Stomach (tissue), 9 donors: ENCODE results near the gene FER1L5. TPM values are rescaled to one million over a fixed set of nuclear protein-coding genes. Genes with fewer than 3 reads are reported as not detected.
"Not testable (repeated sequence)": the region's sequence is repeated elsewhere in the genome, so short reads cannot be mapped to it uniquely, and the experiment has no call there.

Experiments
- DNase-seq, 2 donors: peaks; one replicate each; pipeline versions ENCODE4 v3.0.0 to v3.0.0-alpha.2; 2013 to 2019
- H3K27ac ChIP-seq, 5 donors: fragments of 200-600 bp in 4 of 5; sonication (generic) in 4 of 5; one replicate each; pipeline ENCODE4 v1.5.1; 2013 to 2019; ENCODE audit warnings: mild to moderate bottlenecking in 1 of 5, moderate library complexity in 1 of 5
- H3K27me3 ChIP-seq, 3 donors: fragments of 200-600 bp; sonication (generic); one replicate each; pipeline ENCODE4 v1.5.1; 2017 to 2019; ENCODE audit warnings: mixed run types in 1 of 3
- H3K36me3 ChIP-seq, 4 donors: fragments of 200-600 bp; sonication (generic); 1 replicate in 3 of 4; 2 replicates in 1 of 4; pipeline ENCODE4 v1.5.1; 2016 to 2019
- H3K4me1 ChIP-seq, 4 donors: fragments of 200-600 bp; sonication (generic); one replicate each; pipeline ENCODE4 v1.5.1; 2016 to 2019
- H3K4me3 ChIP-seq, 4 donors: fragments of 200-600 bp; sonication (generic) in 3 of 4; one replicate each; pipeline ENCODE4 v1.5.1; 2016 to 2019; ENCODE audit warnings: mild to moderate bottlenecking in 1 of 4
- H3K9me3 ChIP-seq, 4 donors: fragments of 200-600 bp; sonication (generic); one replicate each; pipeline ENCODE4 v1.5.1; 2016 to 2019
- CTCF ChIP-seq, 7 experiments: fragments of 450-650 bp in 4 of 7; fragments of 200-600 bp in 3 of 7; sonication (generic) in 3 of 7; IDR thresholded peaks; one replicate each; pipeline ENCODE4 v1.5.1; 2016 to 2019; ENCODE audit warnings: antibody characterized with exemption in 7 of 7, control low read depth in 2 of 7, mild to moderate bottlenecking in 1 of 7
- EP300 ChIP-seq: sonication (generic); formaldehyde crosslinking; IDR thresholded peaks from one replicate; pipeline ENCODE4 v1.6.1; 2017; ENCODE audit warnings: antibody characterized with exemption
- POLR2A ChIP-seq, 4 donors: fragments of 450-650 bp; IDR thresholded peaks; one replicate each; pipeline ENCODE4 v1.6.1; 2016; ENCODE audit warnings: antibody characterized with exemption in 4 of 4, control low read depth in 2 of 4, mild to moderate bottlenecking in 1 of 4, moderate library complexity in 1 of 4
- POLR2AphosphoS5 ChIP-seq, 3 donors: sonication (generic); formaldehyde crosslinking; IDR thresholded peaks; one replicate each; pipeline ENCODE4 v1.6.1; 2016; ENCODE audit warnings: antibody characterized with exemption in 3 of 3
- WGBS, 5 donors: extraction: QIAGEN DNeasy Blood & Tissue Kit in 3 of 5; methylation state at CpG; one replicate each; pipeline versions ENCODE4 v1.1.5 to v1.1.7; 2013 to 2018; 5-methylcytosine and 5-hydroxymethylcytosine counted together
- intact Hi-C: fragments of 100-400 bp; cut with DNase I; formaldehyde crosslinking; loops from one replicate; pipeline ENCODE4 v1.15.1; 2023; ENCODE audit warnings: low total_unique reads
- polyA plus RNA-seq, 3 donors: library from polyadenylated mRNA; stranded (reverse); fragments of 200-250 nt; gene quantifications; one replicate each; pipeline ENCODE4 v1.2.3, GENCODE V29; 2013
- total RNA-seq, 5 donors: library from RNA; depleted of rRNA; stranded (reverse); fragments of >200 nt; gene quantifications; one replicate each; pipeline versions ENCODE4 v1.1.0 to v1.2.3, GENCODE V29; 2014 to 2016
- donor health status: healthy with polysubstance abuse.
- donor health status: Bipolar disorder and iron deficiency.
- donor health status: healthy.

The FER1L5 gene
- total and polyA plus RNA-seq, 8 donors = 0.03 to 0.73 (median 0.06) TPM; not detected in 5

GRCh38 chr2:96647681-96648080, 5.1 kb downstream of the FER1L5 start:
- Histone ChIP-seq H3K27me3 (no peaks in the 10 kb centered on the region), H3K27ac (no peak overlapping the region), H3K4me1 (peaks cover 0 to 2% (median under 1%) of the 10 kb centered on the region in 4 donors), H3K36me3 (no peaks in the 10 kb centered on the region), H3K9me3 (no peaks in the 10 kb centered on the region), H3K4me3 (no peak overlapping the region)
- intact Hi-C loops = no loop called here
- TF ChIP-seq POLR2AphosphoS5 (IDR thresholded peaks at IDR 0.05) = no peak
- no peak for TF ChIP-seq POLR2A (IDR thresholded peaks at IDR 0.05)
- no peak for TF ChIP-seq EP300
- TF ChIP-seq CTCF (IDR thresholded peaks at IDR 0.05) = no peak
- DNase-seq = no peak
- 91 to 99% (median 92%) methylated on average over 6 of the region's 6 CpGs for WGBS, 5 donors

GRCh38 chr2:96648306-96648930, 5.9 kb downstream of the FER1L5 start:
- Histone ChIP-seq H3K36me3 (no peaks in the 10 kb centered on the region), H3K27ac (no peak overlapping the region), H3K4me3 (no peak overlapping the region), H3K4me1 (no peaks in the 10 kb centered on the region), H3K27me3 (no peaks in the 10 kb centered on the region), H3K9me3 (no peaks in the 10 kb centered on the region)
- intact Hi-C loops = no loop called here
- TF ChIP-seq EP300 = no peak
- TF ChIP-seq POLR2A (IDR thresholded peaks at IDR 0.05) = no peak
- no peak for TF ChIP-seq CTCF (IDR thresholded peaks at IDR 0.05)
- TF ChIP-seq POLR2AphosphoS5 (IDR thresholded peaks at IDR 0.05) = no peak
- 92 to 96% (median 94%) methylated on average over 7 of the region's 7 CpGs for WGBS, 5 donors
- DNase-seq = no peak

DNA sequence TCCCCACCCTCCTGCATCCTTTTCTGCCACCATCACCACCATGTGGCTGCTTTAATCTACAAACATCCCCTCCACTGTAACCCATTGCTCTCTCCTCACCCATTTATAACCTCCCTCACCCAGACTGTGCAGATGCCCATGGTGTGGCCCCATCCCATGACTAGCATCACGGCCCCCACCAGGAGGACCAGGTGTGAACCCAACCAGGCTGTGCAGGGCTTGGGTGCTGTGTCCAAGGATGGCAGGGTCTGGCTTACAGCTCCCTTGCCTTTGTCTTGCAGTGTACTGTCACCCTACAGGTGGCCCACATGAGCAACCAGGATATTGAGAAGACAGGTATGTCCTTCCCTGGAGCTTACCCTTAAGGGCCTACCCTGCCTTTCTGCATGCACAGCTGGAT, 6.8 kb downstream of the FER1L5 start:
- DNase-seq = no peak
- Histone ChIP-seq H3K27ac (no peak overlapping the region), H3K9me3 (no peaks in the 10 kb centered on the region), H3K4me1 (no peaks in the 10 kb centered on the region), H3K36me3 (no peaks in the 10 kb centered on the region), H3K4me3 (no peak overlapping the region), H3K27me3 (no peaks in the 10 kb centered on the region)
- 97 to 100% (median 100%) methylated on average over 1 of the region's 1 CpG for WGBS, 5 donors
- intact Hi-C loops = no loop called here
- no peak for TF ChIP-seq POLR2AphosphoS5 (IDR thresholded peaks at IDR 0.05)
- no peak for TF ChIP-seq EP300
- no peak for TF ChIP-seq CTCF (IDR thresholded peaks at IDR 0.05)
- TF ChIP-seq POLR2A (IDR thresholded peaks at IDR 0.05) = no peak

GRCh38 chr2:96651793-96652192, 9.2 kb downstream of the FER1L5 start:
- H3K27me3 ChIP-seq = no peaks in the 10 kb centered on the region
- DNase-seq = no peak
- intact Hi-C loops = no loop called here
- no peaks in the 10 kb centered on the region for H3K4me1 ChIP-seq
- 87 to 93% (median 92%) methylated on average over 8 of the region's 8 CpGs for WGBS, 5 donors
- no peaks in the 10 kb centered on the region for H3K36me3 ChIP-seq
- no peak overlapping the region for H3K4me3 ChIP-seq
- no peaks in the 10 kb centered on the region for H3K9me3 ChIP-seq
- no peak for TF ChIP-seq POLR2A (IDR thresholded peaks at IDR 0.05)
- TF ChIP-seq POLR2AphosphoS5 (IDR thresholded peaks at IDR 0.05) = no peak
- no peak for TF ChIP-seq CTCF (IDR thresholded peaks at IDR 0.05)
- TF ChIP-seq EP300 = no peak
- no peak overlapping the region for H3K27ac ChIP-seq

DNA sequence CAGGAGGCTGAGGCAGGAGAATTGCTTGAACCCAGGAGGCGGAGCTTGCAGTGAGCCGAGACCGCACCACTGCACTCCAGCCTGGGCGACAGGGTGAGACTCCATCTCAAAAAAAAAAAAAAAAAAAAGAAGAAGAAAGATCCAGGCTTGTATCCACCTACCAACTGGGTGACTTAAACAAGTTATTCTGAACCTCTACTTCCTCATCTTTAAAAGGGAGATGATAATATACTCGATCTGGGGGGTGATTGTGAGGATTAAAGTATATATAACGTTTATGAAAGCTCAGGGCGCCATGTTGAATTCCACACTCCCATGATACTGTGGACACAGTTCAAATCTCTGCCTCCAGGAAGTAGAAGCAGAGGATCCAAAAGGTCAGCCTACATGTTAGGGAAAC, 12.2 kb downstream of the FER1L5 start:
- H3K4me1 ChIP-seq, DNase-seq, H3K4me3 ChIP-seq, intact Hi-C loops, H3K36me3 ChIP-seq, H3K27me3 ChIP-seq, H3K9me3 ChIP-seq, H3K27ac ChIP-seq: not testable (repeated sequence)
- WGBS, 5 donors = 80 to 92% (median 91%) methylated on average over 6 to 7 of the region's 7 CpGs
